GM10248 (cell line): ENCODE results near the gene SFSWAP.
A peak's percentile ranks its signal among the peaks of the same experiment; 100 is the strongest.

Source experiments
- CTCF ChIA-PET: fragments of 300-600 bp; sonication (Branson Sonifier 250); formaldehyde crosslinking; extraction: SDS; loops from one replicate; lab custom pipeline; 2021; ENCODE audit warnings: antibody characterized with exemption; lab: Yijun Ruan, JAX
- POLR2A ChIA-PET: fragments of 350-650 bp; sonication (Branson Sonifier 250); formaldehyde crosslinking; extraction: SDS; loops from one replicate; lab custom pipeline; 2020; ENCODE audit warnings: antibody characterized with exemption; lab: Yijun Ruan, JAX
- DNase-seq: peaks from one replicate; pipeline ENCODE4 v3.0.0; 2012; ENCODE audit errors: extremely low spot score
- TF ChIP-seq, protein P1 (sequence below): IDR thresholded peaks from 2 replicates; pipeline ENCODE4 v1.5.1; 2012; ENCODE audit warnings: mild to moderate bottlenecking, low read depth; ENCODE audit errors: extremely low read depth, missing control alignments, control extremely low read depth

Gene SFSWAP

DNA sequence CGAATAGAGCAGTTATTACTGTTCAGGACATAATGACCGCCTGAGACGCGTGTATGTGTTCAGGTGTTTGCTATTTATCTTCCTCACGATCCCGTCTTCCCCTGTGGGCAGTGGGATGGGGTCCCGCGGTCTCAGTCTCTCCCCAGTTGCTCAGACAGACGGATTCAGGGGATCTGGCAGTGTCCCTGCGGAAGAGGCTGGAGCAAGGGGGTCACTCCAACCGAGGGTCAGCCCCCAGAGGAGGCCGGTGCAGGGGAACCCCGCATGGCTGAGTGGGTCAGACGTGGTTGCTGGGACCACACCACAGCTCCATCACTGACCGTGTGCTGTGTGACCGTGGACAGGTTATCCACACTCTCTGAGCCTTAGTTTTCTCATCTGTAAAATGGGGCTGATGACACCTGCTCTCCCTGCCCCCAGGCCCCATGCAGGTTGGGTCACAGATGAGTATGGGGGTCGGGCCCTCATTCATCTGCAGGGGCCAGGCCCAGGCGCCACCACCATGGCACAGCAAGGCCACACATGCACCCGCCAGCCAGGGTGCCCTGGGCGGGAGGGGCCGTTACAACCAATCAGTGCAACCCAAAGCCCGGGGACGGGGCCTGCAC lies 122.5 kb downstream of the SFSWAP start:
- CTCF ChIA-PET, result interaction anchor here (1.1 to 1.2 kb wide), 2 partner anchors 727 to 729 kb away, joined by 3 read pairs; no protein-coding TSS in a partner anchor
- DNase-seq, result no peak

DNA sequence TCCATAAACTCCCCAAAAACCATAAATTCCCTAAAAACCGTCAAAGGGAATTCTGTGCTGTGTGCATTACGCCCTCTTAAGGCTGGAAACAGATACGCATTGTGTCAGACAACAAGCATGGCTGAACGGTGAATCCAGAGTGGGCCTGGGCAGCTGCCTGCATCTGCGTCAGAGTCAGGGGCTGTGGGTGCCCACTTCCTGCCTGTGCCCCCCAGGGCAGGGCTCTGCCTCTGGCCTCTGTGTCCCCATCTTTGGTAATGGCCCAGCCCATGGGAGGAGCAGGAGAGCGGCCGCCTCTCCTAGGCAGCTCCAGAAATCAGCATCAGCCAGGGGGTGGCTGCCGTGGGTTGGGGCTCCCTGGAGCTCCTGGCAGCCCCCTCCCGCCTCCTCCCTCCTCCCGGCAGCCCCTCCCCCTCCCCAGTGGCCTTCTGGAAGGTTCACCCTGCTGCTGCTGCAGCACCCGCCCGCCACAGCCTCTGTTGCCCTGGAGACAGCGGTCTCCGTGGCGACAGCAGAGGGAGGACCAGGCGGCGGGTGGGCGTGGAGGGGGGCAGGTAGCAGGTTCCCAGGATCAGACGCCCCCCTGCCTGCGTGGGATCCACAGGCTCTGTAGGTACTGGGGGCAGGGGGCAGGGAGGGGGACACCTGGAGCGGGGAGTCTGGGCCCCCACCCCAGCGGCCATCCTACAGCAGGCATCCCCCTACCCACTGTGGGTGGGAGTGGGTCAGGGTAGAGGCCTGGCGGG lies 123.2 kb downstream of the SFSWAP start:
- TF ChIP-seq, protein P1, sequence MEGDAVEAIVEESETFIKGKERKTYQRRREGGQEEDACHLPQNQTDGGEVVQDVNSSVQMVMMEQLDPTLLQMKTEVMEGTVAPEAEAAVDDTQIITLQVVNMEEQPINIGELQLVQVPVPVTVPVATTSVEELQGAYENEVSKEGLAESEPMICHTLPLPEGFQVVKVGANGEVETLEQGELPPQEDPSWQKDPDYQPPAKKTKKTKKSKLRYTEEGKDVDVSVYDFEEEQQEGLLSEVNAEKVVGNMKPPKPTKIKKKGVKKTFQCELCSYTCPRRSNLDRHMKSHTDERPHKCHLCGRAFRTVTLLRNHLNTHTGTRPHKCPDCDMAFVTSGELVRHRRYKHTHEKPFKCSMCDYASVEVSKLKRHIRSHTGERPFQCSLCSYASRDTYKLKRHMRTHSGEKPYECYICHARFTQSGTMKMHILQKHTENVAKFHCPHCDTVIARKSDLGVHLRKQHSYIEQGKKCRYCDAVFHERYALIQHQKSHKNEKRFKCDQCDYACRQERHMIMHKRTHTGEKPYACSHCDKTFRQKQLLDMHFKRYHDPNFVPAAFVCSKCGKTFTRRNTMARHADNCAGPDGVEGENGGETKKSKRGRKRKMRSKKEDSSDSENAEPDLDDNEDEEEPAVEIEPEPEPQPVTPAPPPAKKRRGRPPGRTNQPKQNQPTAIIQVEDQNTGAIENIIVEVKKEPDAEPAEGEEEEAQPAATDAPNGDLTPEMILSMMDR, result peak; percentile 35
- POLR2A ChIA-PET, result no interaction called here
- no peak for DNase-seq
- CTCF ChIA-PET, result interaction anchor here (1.7 kb wide), 1 partner anchor 140 kb away, joined by 5 read pairs; no protein-coding TSS in a partner anchor

More for the DNA sequence above, 122.5 kb downstream of the SFSWAP start:
- POLR2A ChIA-PET, result no interaction called here
- TF ChIP-seq, protein P1, result no peak

DNA sequence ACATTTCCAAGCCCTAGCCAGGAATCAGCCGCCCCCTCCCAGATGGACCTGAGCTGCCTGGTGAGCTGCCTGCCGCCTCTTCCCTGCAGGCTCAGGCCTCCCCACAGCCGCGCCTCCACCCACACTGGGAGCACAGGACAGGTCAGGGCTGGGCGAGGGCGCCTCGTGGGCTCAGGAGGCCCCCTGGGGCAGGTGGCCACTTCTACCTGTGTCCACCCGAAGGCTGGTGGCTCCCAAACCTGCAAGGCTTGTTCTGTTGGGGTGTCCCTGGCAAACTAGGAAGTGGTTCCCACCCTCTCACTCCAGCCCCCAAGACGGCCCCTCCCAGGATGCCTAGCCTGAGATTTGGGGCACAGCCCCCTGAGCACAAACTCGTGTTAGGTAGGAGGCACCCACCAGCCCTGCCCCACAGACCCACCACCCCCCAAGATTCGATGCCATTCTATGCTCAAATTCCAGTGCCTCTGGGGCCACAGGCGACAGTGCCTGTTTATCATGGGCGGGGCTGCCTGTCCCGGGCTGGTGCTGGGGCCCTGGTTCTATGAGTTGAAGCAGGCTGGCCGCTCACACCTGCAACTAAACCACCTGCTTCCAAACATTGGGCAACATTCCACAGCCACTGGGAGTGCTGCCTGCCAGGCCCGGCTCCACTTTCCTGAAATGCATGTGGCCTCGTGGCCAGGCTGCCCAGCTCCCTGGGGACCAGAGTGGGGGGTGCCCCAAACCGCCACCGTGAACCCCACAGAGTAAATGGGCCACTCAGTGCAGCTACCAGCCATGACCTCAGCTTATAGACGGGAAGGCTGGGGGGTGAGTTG lies 124.1 kb downstream of the SFSWAP start:
- CTCF ChIA-PET, result interaction anchor here (0.9 to 2.6 kb wide), 7 partner anchors 9 to 731 kb away, joined by 3 to 15 read pairs (median 4); partner anchors contain the start of gene EP400
- POLR2A ChIA-PET, result interaction anchor here (0.7 kb wide), 1 partner anchor 37 kb away, joined by 6 read pairs; no protein-coding TSS in a partner anchor

DNA sequence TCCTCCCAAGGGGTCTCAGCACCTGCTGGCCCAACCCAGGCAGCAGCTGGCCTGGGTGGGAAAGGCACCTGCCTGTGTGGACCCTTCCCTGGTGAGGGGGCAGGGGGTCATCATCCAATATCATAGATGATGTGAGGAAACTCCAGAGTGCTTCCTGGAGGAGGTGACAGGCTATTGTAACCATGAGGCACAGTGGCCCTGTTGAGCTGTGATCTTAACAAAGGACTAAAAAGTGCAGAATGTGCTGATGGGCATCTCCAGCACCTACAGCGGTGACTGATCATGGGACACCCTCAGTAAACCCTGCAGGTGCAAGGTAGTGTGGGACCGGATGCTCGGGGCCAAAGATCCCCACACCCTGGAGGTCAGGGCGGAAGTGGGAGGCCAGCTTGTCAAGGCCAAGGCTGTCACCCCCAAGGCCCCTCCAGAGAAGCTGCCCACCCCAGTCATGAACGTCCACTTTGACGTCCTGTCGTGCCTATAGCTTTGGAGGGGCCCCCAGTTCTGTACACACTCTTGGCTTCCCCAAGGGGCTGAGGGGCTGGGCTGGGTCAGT lies 124.8 kb downstream of the SFSWAP start:
- DNase-seq, result no peak
- TF ChIP-seq, protein P1, result no peak
- ChIA-PET CTCF (interaction anchor here (0.9 to 2.6 kb wide), 7 partner anchors 9 to 732 kb away, joined by 3 to 15 read pairs (median 4); partner anchors contain the start of gene EP400), POLR2A (interaction anchor here (0.5 kb wide), 1 partner anchor 110 kb away, joined by 3 read pairs; no protein-coding TSS in a partner anchor)

More for the DNA sequence above, 124.1 kb downstream of the SFSWAP start:
- TF ChIP-seq, protein P1, result no peak
- DNase-seq, result no peak

DNA sequence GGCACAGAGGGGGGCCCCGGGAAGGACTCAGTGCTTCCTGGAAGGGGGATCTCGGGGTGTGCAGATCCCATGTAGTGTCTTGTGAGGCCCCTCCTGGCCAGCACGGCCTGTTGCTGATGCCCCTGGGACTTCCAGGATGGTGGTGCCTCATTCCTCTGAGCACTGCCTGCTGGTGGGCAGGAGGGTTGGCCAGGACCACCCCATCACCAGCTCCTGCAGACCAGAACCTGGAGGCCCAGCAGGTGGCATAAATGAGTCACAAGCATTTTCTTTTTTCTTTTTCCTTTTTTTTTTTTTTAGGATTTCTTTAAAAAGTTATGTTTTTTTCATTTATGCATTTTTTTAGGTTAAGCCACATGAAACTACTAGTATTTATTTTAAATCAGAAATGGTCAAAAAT lies 125.3 kb downstream of the SFSWAP start:
- ChIA-PET CTCF (interaction anchor here (0.9 to 2.6 kb wide), 6 partner anchors 8 to 733 kb away, joined by 3 to 15 read pairs (median 4); partner anchors contain the start of gene EP400), POLR2A (interaction anchor here (0.5 kb wide), 1 partner anchor 110 kb away, joined by 3 read pairs; no protein-coding TSS in a partner anchor)
- DNase-seq, result no peak
- TF ChIP-seq, protein P1, result peak; percentile 45
